Measurements from ENCODE around the gene CASKIN1. TPM values are rescaled to one million over a fixed set of nuclear protein-coding genes. Genes with fewer than 3 reads are reported as not detected.

Gene CASKIN1
- total RNA-seq, 1 experiment from 2014 or later = 7.9 TPM

GRCh38 chr16:2186064-2186463, 10.3 kb downstream of the CASKIN1 start:
- Histone ChIP-seq H2BK120ac (ENCODE audit: low read depth, low read length, poor library complexity, severe bottlenecking) (no peak overlapping the region), H3K56ac (ENCODE audit: insufficient read length, low read depth, low read length) (no peak overlapping the region), H3K23ac (ENCODE audit: insufficient read length, low read depth, low read length) (no peak overlapping the region), H3K79me2 (ENCODE audit: insufficient read depth, low read length) (no peaks in the 10 kb centered on the region), H2BK5ac (ENCODE audit: insufficient read length, low read length) (no peak overlapping the region), H3K79me1 (ENCODE audit: insufficient read depth, low read depth, low read length, poor library complexity, severe bottlenecking) (no peaks in the 10 kb centered on the region), H3K27me3 (ENCODE audit: insufficient read depth, low read length) (no peaks in the 10 kb centered on the region), H2BK12ac (ENCODE audit: insufficient read length, low read depth, low read length) (no peak overlapping the region), H3K23me2 (ENCODE audit: insufficient read length, low read depth, low read length, poor library complexity, severe bottlenecking) (no peaks in the 10 kb centered on the region), H3K9ac (ENCODE audit: extremely low read depth, insufficient read length, low read length) (no peak overlapping the region), H3K27ac (ENCODE audit: insufficient read length, low read depth, low read length) (no peak overlapping the region), H2BK15ac (ENCODE audit: low read depth, low read length) (no peak overlapping the region), H3T11ph (ENCODE audit: low read length) (no peak overlapping the region), H3K4me2 (ENCODE audit: insufficient read depth, insufficient read length, low read length) (no peak overlapping the region), H3K4me1 (ENCODE audit: insufficient read depth, low read length) (no peaks in the 10 kb centered on the region), H3K14ac (ENCODE audit: insufficient read depth, low read length) (no peak overlapping the region), H2BK20ac (ENCODE audit: low read depth, low read length, poor library complexity, severe bottlenecking) (no peak overlapping the region), H4K91ac (ENCODE audit: insufficient read length, low read depth, low read length) (no peak overlapping the region), H2AFZ (ENCODE audit: low read length) (no peak overlapping the region), H3K18ac (ENCODE audit: insufficient read length, low read depth, low read length) (no peak overlapping the region), H2AK5ac (ENCODE audit: insufficient read length, low read length) (no peak overlapping the region), H4K20me1 (ENCODE audit: control insufficient read depth, insufficient read depth, insufficient read length) (peaks cover 3% of the 10 kb centered on the region), H3K4ac (ENCODE audit: low read depth, low read length) (no peak overlapping the region), H4K5ac (ENCODE audit: insufficient read length, low read depth, low read length) (no peak overlapping the region), H4K8ac (replicated peaks; ENCODE audit: insufficient read length, low read depth, low read length) (no peak overlapping the region), H3K9me3 (ENCODE audit: control insufficient read depth, low read depth, low read length) (no peaks in the 10 kb centered on the region)
- Mint-ChIP-seq H3K27ac (no peak overlapping the region; a peak in 1 of 7 replicates), H3K36me3 (ENCODE audit: insufficient read depth in 1 of 3, low read depth in 3 of 3) (peaks cover 0 to 9% (median 4%) of the 10 kb centered on the region in 3 experiments; a peak in 3 of 7 replicates), H3K4me3 (no peak overlapping the region), H3K4me1 (peaks cover 3 to 9% of the 10 kb centered on the region in 2 experiments), H3K27me3 (ENCODE audit: low read depth) (no peaks in the 10 kb centered on the region; the same call in 1 of the 2 replicates), H3K9me3 (no peaks in the 10 kb centered on the region)
- WGBS (ENCODE audit: extremely low coverage, insufficient read length, low lambda C conversion rate) = no CpG with 5 or more reads among the region's 13 CpGs
- no peak for DNase-seq
- no peak for TF ChIP-seq CTCF (conservative IDR thresholded peaks at IDR 0.05)

Data from H9 (cell line).